LHCN-M2 (cell line): Measurements from ENCODE around the gene KCNQ1. TPM values are rescaled to one million over a fixed set of nuclear protein-coding genes. Genes with fewer than 3 reads are reported as not detected.
A peak's percentile ranks its signal among the peaks of the same experiment; 100 is the strongest.

Source experiments
- DNase-seq: peaks from one replicate; pipeline ENCODE4 v3.0.0-alpha.2; 2012; ENCODE audit warnings: low read depth
- polyA plus RNA-seq: library from polyadenylated mRNA; unstranded; fragments of >200 nt; gene quantifications from one replicate; pipeline ENCODE4 v1.2.1, GENCODE V29; 2012; ENCODE audit warnings: missing spikeins
- total RNA-seq: library from RNA; depleted of rRNA; stranded (reverse); fragments of >200 nt; gene quantifications from 2 replicates; pipeline ENCODE4 v1.2.3, GENCODE V29; 2014; rRNA removed

KCNQ1 gene, protein sequence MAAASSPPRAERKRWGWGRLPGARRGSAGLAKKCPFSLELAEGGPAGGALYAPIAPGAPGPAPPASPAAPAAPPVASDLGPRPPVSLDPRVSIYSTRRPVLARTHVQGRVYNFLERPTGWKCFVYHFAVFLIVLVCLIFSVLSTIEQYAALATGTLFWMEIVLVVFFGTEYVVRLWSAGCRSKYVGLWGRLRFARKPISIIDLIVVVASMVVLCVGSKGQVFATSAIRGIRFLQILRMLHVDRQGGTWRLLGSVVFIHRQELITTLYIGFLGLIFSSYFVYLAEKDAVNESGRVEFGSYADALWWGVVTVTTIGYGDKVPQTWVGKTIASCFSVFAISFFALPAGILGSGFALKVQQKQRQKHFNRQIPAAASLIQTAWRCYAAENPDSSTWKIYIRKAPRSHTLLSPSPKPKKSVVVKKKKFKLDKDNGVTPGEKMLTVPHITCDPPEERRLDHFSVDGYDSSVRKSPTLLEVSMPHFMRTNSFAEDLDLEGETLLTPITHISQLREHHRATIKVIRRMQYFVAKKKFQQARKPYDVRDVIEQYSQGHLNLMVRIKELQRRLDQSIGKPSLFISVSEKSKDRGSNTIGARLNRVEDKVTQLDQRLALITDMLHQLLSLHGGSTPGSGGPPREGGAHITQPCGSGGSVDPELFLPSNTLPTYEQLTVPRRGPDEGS
- not detected in 2 replicates for total RNA-seq
- not detected for polyA plus RNA-seq

DNA sequence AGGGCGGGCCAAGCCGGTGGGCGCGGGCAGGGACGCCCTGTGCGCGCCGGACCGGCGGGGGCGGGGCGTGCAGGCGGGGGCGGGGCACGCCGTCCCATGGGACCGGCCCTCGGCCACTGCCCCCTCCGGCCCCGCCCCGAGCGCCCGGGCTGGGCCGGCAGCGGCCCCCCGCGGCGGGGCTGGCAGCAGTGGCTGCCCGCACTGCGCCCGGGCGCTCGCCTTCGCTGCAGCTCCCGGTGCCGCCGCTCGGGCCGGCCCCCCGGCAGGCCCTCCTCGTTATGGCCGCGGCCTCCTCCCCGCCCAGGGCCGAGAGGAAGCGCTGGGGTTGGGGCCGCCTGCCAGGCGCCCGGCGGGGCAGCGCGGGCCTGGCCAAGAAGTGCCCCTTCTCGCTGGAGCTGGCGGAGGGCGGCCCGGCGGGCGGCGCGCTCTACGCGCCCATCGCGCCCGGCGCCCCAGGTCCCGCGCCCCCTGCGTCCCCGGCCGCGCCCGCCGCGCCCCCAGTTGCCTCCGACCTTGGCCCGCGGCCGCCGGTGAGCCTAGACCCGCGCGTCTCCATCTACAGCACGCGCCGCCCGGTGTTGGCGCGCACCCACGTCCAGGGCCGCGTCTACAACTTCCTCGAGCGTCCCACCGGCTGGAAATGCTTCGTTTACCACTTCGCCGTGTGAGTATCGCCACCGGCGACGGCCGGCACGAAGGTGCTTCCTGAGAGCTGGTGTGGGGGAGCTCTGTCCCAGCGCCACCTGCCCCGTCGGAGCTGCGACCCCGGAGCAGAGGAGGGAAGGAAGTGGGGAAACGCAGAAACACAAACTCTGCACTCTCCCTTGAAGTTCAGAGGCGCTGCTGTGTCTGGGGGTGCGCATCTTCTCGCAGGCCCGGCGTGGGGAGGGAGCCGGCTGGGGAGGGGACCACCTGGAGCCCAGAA is at the start of gene KCNQ1:
Gene KCNQ1 (plus strand): TSS at position 188 of the 925 bp plus-strand sequence. CDS start 91 bp downstream, at position 279.
- DNase-seq, result no peak

DNA sequence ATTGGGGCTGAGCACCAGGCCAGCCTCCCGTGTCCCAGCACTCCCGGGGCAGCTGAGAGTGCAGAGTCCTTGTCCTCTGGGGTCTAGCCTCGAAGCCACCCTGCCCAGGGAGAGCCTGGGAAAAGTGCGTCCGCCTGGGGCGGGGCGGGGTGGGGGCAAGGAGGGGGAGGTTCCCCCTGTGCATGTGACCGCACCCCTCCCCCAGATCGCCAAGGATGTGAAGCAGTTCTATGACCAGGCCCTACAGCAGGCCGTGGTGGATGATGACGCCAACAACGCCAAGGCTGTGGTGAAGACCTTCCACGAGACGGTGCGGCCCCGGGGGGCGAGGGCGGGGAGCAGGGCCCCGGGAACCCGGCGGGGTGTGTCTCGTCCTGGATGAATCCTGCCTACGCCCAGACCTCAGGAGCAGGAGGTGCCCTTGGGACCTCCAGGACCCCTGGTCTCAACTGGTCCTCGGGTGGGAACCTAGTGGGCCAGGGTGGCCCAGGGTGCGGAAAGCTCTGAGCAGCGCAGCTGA is 49.5 kb upstream of the KCNQ1 start:
- no peak for DNase-seq

DNA sequence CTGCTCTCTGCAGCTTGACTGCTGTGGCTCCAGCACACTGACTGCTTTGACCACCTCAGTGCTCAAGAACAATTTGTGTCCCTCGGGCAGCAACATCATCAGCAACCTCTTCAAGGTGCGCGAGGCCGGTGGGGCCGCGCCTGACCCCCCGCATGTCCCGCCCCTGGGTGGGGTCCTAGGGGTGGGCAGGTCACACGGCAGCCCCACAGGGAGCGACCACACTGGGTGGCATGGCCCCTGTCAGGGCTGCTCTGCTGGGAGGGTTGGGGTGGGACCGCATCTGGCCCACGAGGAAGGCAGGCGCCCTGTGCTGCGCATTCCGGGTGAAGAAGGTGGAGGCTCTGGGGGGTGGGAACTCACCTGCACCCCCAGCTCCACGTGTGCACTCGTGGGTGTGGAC is 49.0 kb upstream of the KCNQ1 start:
- DNase-seq, result no peak

DNA sequence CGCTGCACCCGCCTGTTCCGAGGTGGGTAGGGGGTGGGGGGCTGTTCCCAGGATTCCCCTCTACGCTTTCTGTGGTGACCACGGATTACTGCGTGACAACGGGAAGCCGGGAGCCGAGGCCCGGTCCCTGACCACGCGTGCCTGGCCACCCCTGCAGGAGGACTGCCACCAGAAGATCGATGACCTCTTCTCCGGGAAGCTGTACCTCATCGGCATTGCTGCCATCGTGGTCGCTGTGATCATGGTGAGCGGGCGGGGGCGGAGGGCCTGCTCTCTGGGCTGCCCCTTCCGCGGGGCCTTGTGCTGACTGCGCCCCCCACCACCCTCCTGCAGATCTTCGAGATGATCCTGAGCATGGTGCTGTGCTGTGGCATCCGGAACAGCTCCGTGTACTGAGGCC is 48.3 kb upstream of the KCNQ1 start:
- DNase-seq, result no peak

DNA sequence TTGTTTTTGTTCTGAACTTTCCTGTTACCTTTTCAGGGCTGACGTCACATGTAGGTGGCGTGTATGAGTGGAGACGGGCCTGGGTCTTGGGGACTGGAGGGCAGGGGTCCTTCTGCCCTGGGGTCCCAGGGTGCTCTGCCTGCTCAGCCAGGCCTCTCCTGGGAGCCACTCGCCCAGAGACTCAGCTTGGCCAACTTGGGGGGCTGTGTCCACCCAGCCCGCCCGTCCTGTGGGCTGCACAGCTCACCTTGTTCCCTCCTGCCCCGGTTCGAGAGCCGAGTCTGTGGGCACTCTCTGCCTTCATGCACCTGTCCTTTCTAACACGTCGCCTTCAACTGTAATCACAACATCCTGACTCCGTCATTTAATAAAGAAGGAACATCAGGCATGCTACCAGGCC is 47.8 kb upstream of the KCNQ1 start:
- DNase-seq, result no peak

DNA sequence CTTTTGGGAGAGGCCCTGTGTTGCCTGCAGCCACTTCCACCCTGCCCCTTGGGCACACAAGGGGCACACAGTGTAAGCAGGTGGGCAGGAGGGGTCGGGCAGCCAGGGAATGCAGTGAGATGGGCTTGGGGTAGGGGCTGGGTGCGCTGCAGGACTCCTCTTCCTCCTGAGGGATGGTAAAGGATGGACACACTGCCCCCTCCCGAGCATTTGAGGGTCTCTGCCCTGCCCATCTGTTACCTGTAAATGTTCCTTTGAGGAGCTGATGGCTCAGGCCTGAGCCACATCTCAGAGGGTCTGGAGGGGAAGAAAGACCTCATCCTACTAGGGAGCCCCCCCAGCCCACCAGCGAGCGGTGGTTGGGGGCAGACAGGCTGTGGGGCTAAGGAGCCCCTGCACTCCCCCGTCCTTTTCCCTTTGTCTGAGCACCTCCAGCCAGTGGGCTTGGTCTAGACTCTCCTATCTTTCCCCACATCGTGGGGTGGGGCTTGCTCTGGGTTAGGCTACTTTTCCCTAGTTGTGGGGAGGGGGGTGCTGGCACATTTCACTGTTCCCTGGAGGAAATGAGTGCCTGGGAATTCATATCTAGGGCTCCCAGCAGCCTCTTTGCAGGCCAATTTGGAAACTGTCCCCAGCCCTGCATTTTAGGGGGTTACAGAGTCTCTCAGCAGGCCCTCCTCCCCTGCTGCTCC is 46.0 kb upstream of the KCNQ1 start:
- no peak for DNase-seq

DNA sequence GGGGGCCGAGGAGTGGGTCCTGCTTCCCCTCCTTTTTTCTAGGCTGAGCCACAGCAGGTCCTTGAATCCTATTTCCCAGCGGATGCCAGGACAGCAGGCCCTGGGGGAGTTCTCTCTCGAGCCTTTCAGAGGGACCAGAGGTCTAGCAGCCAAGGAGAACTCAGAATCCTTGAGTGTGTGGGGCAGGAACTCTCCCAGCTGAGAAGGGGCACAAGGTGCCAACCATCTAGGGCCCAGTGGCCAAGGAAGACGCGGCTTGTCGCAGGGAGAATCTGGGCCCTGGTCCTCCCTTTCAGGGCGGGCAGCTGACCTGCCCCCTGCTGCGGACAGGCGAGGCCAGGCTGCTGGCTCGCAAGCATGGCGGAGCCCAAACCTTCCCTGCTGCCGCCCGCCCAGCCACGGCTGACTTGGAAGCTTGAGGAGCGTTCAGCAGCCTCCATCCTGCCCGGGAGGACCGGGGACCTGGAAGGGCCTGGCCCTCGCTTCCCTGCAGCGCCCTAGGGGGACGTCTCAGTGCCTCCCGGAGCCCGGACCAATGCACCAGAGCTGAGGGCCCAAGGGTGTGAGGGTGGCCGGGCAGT is 45.2 kb upstream of the KCNQ1 start:
- DNase-seq, result no peak

DNA sequence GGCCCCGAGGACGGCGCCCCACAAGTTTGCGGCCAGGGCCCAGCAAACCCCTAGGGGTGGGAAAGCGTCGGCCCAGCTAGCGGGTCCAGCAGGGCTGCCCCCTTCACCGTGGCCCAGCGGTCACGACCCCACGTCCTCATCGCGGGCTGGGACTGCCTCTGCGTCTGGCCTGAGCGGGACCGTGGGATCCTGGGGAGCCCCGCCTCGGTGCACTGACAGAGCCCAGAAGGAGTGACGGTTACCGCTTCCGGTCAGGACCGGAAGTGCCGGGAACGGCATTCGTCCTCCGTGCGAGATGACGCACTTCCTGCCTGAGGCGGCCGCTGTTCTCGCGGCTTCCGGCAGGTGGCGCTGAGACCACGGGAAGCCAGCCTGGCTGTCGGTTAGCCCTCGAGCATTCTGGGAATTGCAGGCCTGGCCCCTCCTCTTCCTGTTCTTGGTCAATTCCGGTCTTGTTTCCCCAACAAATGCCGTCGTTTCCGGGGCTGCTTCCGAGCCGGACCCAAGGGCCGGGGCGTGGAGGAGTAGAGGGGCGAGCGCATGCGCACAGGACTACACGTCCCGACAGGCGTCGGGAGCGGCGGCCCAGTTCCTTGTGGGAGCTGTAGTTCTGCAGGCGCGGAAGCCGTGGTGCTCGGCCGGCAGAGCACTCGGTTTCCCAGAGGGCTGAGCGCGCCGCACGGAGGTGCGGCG is 44.6 kb upstream of the KCNQ1 start, which contains the start of gene TSSC4:
Gene TSSC4 (plus strand): TSS at position 682 of the 693 bp plus-strand sequence. CDS start 1,884 bp downstream, outside the sequence.
- DNase-seq, result peak; percentile 100

DNA sequence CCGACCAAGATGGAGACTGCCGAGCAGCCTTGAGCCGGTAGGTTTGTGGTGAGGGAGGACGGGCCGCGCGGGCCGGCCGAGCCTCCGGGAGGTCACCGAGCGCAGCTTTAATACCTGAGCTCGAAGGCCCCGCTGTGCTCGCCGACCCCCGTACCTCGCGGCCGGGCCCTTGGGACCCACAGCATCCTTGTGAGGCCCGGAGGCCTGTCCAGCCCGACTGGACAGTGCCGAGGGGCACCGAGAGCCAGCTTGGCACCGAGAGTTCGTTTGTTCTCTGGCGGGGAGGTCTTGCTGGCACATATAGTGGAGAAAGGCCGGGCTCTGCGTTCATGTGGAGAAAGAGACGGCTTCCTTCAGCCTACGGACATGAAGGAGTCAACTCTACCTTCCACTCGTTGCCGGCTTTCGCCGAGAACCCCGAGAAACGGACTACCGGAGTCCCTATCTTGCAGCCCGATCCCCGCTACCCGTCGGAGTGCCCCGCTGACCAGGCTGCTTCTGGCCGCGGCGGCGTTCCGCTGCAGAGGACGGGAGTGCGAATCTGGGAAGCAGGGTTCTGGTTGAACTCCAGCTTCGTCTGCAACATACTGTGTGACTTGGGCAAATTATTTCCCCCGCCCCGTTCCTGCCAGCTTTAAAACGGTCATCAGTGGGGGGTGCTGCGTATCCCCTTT is 43.9 kb upstream of the KCNQ1 start:
- DNase-seq, result no peak

DNA sequence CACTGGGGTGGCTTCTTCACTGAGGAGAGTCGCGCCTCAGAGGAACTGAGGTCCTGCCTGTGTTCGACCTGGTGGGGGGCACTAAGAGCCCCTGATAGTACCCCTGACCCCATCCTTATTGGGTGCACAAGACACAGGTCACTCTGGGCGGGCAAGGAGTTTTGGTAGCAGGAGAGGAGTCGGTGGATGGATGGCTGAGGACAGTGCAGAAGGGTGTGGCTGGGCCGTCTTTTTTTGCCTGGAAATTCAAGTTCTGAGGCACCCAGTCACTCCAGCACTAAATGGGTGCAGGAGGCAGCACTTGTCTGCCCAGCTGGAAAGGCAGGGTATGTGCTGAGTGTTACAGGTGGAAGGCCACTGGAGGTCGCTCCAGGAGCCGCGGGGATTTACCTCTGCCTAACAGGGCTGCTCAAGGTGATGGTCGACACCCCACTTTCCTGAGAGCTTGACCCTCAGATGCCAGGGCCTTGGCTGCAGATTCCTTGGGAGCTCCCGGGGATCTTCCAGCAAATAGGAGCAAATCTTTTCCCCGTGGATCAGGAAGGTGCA is 43.3 kb upstream of the KCNQ1 start:
- no peak for DNase-seq

DNA sequence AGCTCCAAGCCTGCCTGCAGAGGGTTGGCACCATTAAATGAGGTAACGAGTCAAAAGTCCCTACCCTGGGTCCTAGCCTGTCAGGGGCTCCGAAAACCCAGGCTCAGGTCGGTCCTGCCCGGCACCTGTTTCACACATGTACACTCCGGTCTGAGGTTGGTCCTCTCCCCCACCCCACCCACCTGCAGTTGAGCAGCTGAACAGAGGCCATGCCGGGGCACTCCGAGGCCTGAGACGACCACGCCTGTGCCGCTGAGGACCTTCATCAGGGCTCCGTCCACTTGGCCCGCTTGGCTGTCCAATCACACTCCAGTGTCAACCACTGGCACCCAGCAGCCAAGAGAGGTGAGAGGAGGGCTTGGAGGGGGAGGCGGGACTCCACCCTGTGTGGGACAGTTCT is 42.7 kb upstream of the KCNQ1 start:
- DNase-seq, result no peak

DNA sequence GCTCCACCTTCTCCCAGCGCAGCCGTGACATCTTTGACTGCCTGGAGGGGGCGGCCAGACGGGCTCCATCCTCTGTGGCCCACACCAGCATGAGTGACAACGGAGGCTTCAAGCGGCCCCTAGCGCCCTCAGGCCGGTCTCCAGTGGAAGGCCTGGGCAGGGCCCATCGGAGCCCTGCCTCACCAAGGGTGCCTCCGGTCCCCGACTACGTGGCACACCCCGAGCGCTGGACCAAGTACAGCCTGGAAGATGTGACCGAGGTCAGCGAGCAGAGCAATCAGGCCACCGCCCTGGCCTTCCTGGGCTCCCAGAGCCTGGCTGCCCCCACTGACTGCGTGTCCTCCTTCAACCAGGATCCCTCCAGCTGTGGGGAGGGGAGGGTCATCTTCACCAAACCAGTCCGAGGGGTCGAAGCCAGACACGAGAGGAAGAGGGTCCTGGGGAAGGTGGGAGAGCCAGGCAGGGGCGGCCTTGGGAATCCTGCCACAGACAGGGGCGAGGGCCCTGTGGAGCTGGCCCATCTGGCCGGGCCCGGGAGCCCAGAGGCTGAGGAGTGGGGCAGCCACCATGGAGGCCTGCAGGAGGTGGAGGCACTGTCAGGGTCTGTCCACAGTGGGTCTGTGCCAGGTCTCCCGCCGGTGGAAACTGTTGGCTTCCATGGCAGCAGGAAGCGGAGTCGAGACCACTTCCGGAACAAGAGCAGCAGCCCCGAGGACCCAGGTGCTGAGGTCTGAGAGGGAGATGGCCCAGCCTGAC is 41.7 kb upstream of the KCNQ1 start:
- DNase-seq, result no peak

DNA sequence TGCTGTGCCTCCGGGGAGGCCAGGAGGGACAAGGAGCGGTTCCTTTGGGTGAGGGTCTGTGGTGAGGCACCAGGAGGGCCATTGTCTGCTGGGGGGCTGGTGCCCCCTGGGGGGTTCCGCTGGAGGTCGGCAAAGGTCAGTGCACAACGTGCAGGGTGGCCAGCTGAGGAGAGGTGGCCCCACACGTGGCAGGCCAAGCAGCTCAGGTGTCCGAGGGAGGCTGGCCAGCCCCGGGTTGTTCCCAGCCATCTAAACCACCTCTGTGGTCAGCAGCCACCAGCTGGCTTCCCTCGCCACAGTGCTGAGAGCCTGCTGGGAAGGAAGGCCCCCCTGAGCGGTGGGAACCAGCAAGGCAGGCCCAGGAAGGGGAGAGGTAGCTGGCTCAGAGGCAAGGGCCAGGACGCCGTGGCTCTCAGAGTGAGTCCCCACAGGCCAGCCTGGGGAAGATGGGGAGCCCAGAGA is 40.0 kb upstream of the KCNQ1 start:
- DNase-seq, result no peak

DNA sequence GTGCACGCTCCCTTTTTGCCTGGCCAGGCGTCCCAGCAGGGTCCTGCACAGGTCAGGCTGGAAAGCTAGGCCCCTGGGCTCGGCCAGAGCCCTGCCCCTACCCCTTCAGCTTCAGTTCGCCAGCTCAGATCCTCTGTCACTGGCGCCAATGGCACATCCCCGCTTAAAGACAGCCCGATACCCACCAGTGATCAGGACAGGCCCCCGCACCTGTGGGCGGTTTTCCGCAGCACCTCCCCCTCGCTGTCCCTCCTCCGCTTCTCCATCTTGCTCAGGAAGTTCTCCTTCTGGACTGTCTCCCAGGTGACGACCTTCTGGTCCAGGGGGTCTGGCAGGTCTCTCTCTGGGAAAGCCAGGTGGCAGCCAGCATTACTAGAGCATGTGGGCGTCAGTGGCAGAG is 38.4 kb upstream of the KCNQ1 start:
- DNase-seq, result no peak

DNA sequence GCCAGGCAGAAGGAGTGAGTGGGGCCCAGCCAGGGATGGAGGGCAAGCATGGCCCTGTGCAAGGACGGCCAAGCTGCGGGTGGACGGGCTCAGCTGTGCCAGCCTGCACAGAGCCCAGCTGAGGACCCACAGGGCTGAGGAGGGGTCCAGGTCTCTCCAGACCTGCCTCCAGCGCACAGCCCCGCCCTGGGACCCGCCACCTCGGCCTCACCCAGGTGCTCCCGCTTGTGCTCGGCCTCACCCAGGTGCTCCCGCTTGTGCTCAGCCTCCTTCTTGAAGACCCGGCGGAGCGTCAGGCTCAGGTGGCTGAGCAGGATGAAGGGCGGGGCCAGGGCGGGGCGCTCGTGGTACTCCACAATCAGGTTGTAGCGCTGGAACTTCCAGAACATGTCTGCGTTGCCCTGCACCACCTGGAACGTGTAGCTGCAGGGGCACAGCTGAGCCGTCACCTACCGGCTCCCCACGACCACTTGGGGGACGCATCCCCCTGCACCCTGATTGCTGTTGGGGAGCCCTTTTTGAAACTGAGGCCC is 37.9 kb upstream of the KCNQ1 start:
- no peak for DNase-seq

DNA sequence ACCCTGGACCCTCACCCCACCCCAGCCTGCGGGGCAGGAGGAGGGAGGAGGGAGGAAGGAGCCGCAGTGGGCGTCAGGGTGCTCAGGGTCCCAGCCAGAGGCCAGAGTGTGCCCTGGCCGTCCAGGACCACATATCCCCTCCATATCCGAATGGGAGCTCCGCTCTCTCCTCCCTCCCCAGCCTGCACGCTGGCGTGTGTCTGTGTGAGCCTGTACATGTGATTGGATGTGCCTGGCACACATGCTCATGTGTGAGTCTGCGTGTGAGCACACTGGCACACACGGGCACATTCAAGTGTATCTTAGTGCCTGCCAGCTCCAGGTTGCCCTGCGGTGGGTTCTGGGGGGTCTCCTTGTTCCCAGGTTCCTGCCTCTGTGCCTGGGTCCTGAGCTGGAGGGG is 36.1 kb upstream of the KCNQ1 start:
- DNase-seq, result no peak

DNA sequence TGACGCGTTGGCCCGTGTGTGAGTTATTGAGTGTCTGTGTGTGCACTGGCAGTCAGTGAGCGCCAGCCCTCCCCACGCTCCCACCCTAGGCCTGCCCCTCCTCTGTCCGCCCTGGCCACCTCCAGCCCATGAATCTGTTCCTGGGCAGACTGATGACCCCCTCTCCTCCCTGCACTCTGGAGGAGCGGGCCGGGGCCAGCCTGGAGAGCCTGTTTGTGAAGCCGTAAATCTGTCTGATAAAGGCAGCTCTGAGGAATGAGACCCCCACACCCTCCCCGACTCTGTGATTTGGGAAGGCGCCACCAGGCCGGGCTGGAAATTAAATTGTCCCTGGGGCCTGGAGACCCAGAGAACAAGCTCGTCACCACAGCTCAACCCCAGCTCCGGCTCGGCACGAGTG is 35.7 kb upstream of the KCNQ1 start:
- no peak for DNase-seq
